ENCODE data around the gene DYRK2.

The DYRK2 gene

DNA sequence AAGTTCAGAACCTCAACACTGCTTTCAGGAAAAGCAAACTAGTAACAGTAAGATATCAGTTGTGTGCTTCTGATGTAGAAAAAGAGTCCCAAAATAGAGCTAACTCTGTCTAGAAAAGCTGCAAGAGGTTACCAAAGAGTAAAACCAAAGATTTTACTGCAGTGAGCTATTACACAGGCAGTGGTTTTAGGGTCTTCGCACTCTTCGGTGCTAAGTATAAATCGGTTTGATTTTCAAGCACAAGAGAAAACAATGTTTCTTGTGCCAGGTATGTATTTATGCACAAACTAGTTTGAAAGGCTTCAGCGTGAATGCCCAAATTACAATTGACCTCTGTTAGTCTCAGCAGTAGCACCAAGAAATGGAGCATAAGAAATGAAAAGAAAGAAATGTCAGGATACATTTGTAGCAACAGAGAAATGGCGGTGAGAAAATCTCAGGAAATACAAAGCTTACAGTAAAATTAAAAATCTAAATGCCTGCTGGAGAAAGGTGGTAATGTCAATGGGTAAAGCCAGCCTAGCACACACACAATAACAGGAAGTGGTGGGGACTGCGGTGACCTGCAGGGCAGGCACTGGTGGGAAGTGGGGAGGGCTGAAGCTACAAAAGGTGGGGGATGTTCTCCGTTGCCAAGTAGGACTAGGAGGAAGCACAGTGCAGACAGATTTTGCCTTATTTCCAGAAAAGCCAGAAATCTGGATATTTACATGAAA is 18.0 kb upstream of the DYRK2 start:
- TF ChIP-seq, protein P1, sequence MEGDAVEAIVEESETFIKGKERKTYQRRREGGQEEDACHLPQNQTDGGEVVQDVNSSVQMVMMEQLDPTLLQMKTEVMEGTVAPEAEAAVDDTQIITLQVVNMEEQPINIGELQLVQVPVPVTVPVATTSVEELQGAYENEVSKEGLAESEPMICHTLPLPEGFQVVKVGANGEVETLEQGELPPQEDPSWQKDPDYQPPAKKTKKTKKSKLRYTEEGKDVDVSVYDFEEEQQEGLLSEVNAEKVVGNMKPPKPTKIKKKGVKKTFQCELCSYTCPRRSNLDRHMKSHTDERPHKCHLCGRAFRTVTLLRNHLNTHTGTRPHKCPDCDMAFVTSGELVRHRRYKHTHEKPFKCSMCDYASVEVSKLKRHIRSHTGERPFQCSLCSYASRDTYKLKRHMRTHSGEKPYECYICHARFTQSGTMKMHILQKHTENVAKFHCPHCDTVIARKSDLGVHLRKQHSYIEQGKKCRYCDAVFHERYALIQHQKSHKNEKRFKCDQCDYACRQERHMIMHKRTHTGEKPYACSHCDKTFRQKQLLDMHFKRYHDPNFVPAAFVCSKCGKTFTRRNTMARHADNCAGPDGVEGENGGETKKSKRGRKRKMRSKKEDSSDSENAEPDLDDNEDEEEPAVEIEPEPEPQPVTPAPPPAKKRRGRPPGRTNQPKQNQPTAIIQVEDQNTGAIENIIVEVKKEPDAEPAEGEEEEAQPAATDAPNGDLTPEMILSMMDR (IDR thresholded peaks at IDR 0.05; ENCODE audit: low read depth, low read length, missing control alignments): no peak
- DNase-seq (ENCODE audit: extremely low read depth, low read depth): peak; percentile 10
- H3K4me3 ChIP-seq (replicated peaks; ENCODE audit: low read depth, low read length): no peak overlapping the region

DNA sequence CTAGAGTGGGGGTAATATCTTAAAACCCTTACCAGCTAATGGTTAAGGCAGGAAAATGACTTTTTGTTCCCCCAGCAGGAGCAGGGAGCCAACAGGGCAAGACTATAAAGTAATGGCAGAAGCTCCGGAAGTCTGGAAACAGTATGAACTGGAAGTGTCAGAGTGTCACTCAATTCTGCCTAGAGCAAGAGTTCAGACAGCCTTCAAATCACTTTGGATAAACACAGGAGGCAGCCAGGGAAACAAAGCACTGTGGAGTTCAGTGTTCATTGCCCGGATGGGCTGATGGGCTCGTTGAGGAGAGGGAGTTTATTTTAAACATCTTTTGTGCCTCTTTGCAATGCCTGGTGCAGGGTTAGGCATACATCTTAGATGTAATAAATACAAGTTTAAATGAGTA is 16.5 kb upstream of the DYRK2 start:
- TF ChIP-seq, protein P1 (IDR thresholded peaks at IDR 0.05; ENCODE audit: low read depth, low read length, missing control alignments): no peak
- DNase-seq (ENCODE audit: extremely low read depth, low read depth): no peak
- no peak overlapping the region for H3K4me3 ChIP-seq (replicated peaks; ENCODE audit: low read depth, low read length)

DNA sequence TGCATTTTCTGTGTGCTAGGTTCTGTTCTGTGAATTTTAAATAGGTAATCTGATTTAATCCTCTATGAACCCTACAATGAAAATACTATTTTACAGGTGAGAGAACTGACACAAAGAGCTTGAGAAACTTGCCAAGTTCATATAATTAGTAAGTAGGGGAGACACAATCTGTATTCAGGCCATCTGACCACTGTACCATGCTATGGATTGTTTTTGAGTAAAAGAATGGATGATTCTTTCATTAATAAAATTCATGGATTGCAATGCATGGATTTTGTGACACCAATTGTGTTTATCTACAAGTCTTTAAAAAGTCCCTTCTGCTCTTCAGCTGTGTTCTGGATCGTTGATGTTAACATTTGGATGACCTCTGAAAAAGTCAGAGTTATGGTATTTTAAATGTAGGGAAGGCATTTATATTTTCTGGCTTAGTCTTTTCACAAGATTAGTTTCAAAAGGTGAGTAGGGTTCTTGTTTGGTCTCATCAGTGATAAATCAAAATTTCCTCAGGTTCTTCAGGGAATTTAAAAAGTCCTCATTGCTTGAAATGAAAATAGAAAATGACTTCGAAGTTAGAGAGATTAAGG is 15.4 kb upstream of the DYRK2 start:
- TF ChIP-seq, protein P1 (IDR thresholded peaks at IDR 0.05; ENCODE audit: low read depth, low read length, missing control alignments): no peak
- no peak overlapping the region for H3K4me3 ChIP-seq (replicated peaks; ENCODE audit: low read depth, low read length)
- no peak for DNase-seq (ENCODE audit: extremely low read depth, low read depth)

DNA sequence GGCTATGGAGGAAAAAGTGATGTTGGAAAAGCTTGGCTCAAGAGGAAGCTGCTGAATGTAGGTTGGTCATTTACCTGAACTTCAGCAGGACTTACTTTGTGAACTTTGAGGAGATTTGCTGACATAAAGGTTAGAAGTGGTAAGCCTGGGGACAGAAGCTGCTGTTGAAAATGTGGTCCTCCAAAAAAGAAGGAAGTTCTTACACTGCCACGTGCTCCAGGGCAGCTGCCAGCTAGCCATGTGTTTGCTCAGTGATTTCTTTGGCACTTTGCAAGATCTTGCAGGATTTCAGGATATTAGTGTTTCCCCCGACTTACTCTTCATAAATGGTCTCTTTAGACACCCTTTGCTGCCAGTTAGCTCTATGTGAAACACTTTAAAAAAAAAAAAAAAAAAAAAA is 14.8 kb upstream of the DYRK2 start:
- no peak for DNase-seq (ENCODE audit: extremely low read depth, low read depth)
- TF ChIP-seq, protein P1 (IDR thresholded peaks at IDR 0.05; ENCODE audit: low read depth, low read length, missing control alignments): no peak
- H3K4me3 ChIP-seq (replicated peaks; ENCODE audit: low read depth, low read length): no peak overlapping the region

DNA sequence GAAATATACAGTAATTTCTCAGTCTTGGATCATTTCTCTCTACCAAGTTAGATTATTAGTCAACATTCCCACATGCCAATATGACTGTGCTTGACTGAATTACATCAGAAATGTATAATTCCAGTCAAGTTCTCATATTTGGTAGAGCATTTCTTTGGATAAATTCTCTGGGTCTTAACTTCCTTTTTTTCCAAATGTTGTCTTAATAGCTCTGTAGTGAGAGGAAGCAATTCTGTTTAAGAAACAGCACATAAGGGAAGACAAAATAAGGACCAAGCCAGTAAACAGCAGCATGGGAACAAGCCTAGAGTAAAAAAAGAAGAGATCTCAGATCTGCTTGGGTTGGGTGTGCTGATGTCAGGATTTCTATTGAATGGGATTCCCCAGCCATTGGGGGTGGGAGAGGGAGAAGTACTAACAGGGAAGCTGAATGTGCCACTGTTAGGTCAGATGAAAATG is 14.2 kb upstream of the DYRK2 start:
- no peak for DNase-seq (ENCODE audit: extremely low read depth, low read depth)
- H3K4me3 ChIP-seq (replicated peaks; ENCODE audit: low read depth, low read length): no peak overlapping the region
- TF ChIP-seq, protein P1 (IDR thresholded peaks at IDR 0.05; ENCODE audit: low read depth, low read length, missing control alignments): no peak

DNA sequence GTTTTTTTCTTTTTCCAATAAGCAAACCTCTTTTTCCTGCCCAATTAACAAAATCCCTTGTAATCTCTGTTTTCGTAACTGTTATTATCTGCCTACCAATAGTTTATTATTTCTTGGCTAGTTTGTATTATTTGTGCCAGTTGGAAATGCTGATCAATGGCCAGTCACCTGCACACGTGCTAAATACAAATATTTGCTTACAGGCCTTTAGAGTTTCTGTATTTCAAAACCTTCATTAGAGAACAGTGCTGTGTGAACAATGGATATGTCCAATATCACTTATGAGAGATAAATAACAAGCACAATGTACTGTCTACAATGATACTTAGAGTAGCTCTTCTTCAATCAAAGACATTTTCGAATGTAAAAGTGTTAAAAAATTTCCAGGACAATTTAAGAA is 10.8 kb upstream of the DYRK2 start:
- TF ChIP-seq, protein P1 (IDR thresholded peaks at IDR 0.05; ENCODE audit: low read depth, low read length, missing control alignments): no peak
- no peak for DNase-seq (ENCODE audit: extremely low read depth, low read depth)
- H3K4me3 ChIP-seq (replicated peaks; ENCODE audit: low read depth, low read length): no peak overlapping the region

Data from HFF-Myc (cell line).